SU-DHL-6 (cell line): ENCODE results near the gene SLC2A1.

Experiments used
- H2AFZ ChIP-seq: fragments of 200-600 bp; sonication (generic); 2 replicates; pipeline ENCODE4 v1.6.1; 2014; ENCODE audit warnings: low read depth, mild to moderate bottlenecking, moderate library complexity, mixed read lengths, antibody characterized with exemption, low read length; ENCODE audit not compliant: severe bottlenecking
- H3F3A ChIP-seq: fragments of 200-600 bp; shearing (Covaris generic); 2 replicates; pipeline ENCODE4 v1.6.0; 2016; ENCODE audit warnings: antibody characterized with exemption, mild to moderate bottlenecking; ENCODE audit not compliant: insufficient read depth
- H3K27ac ChIP-seq: fragments of 200-600 bp; sonication (generic); 2 replicates; pipeline ENCODE4 v1.5.1; 2016; ENCODE audit warnings: low read depth, mild to moderate bottlenecking, low read length, moderate library complexity, mixed read lengths
- H3K27me3 ChIP-seq: fragments of 200-600 bp; sonication (generic), shearing (Covaris generic); 2 replicates; pipeline ENCODE4 v1.6.0; 2014; ENCODE audit warnings: mild to moderate bottlenecking, low read length
- H3K36me3 ChIP-seq: fragments of 200-600 bp; sonication (generic); 2 replicates; pipeline ENCODE4 v1.6.1; 2014; ENCODE audit warnings: mild to moderate bottlenecking, low read length, mixed read lengths
- H3K4me2 ChIP-seq: fragments of 300-600, 200-600 bp; shearing (Covaris generic), sonication (generic); 2 replicates; pipeline ENCODE4 v1.6.0; 2014; ENCODE audit warnings: low read length, low read depth, mild to moderate bottlenecking; ENCODE audit not compliant: poor library complexity, severe bottlenecking
- H3K4me3 ChIP-seq: fragments of 200-600 bp; sonication (generic); 2 replicates; pipeline ENCODE4 v1.5.1; 2014; ENCODE audit warnings: antibody characterized with exemption, low read length, mild to moderate bottlenecking, mixed read lengths; ENCODE audit not compliant: insufficient read depth, poor library complexity, severe bottlenecking
- H3K79me2 ChIP-seq: fragments of 200-600 bp; sonication (generic); 2 replicates; pipeline ENCODE4 v1.6.1; 2014; ENCODE audit warnings: mild to moderate bottlenecking, low read length, moderate library complexity; ENCODE audit not compliant: insufficient read depth
- H3K9ac ChIP-seq: fragments of 200-600 bp; sonication (generic); 2 replicates; pipeline ENCODE4 v1.7.0; 2014; ENCODE audit warnings: mild to moderate bottlenecking, low read length
- H3K9me2 ChIP-seq: fragments of 200-600 bp; sonication (generic); replicated peaks from 2 replicates; pipeline ENCODE4 v1.6.1; 2014; ENCODE audit warnings: low read length; ENCODE audit not compliant: insufficient read depth
- H3K9me3 ChIP-seq: fragments of 200-600 bp; sonication (generic); 2 replicates; pipeline ENCODE4 v1.6.1; 2014; ENCODE audit warnings: low read length, mixed read lengths; ENCODE audit not compliant: insufficient read depth
- H4K20me1 ChIP-seq: fragments of 200-600 bp; sonication (generic); 2 replicates; pipeline ENCODE4 v1.6.1; 2014; ENCODE audit warnings: low read depth, mild to moderate bottlenecking, antibody characterized with exemption, low read length, moderate library complexity, mixed read lengths
- CTCF ChIP-seq: fragments of 200-600 bp; sonication (generic); IDR thresholded peaks from one replicate; pipeline ENCODE4 v1.5.1; 2017; ENCODE audit warnings: antibody characterized with exemption, mild to moderate bottlenecking, low read length, moderate library complexity; ENCODE audit not compliant: insufficient read depth, poor library complexity, severe bottlenecking
- EZH2phosphoT487 ChIP-seq: fragments of 200-600 bp; sonication (generic), shearing (Covaris generic); conservative IDR thresholded peaks from 2 replicates; pipeline ENCODE4 v1.6.1; 2018; ENCODE audit warnings: mild to moderate bottlenecking, antibody characterized with exemption, low read length, moderate library complexity, mixed read lengths

SLC2A1 gene

GRCh38 chr1:42917241-42917495 is 41.5 kb downstream of the SLC2A1 start:
- H3K36me3 ChIP-seq: no peaks in the 10 kb centered on the region
- no peaks in the 10 kb centered on the region for H3K9me2 ChIP-seq
- no peak for TF ChIP-seq CTCF
- H3K79me2 ChIP-seq: no peaks in the 10 kb centered on the region
- H3F3A ChIP-seq: no peaks in the 10 kb centered on the region
- no peaks in the 10 kb centered on the region for H3K9me3 ChIP-seq
- H3K9ac ChIP-seq: no peak overlapping the region
- no peaks in the 10 kb centered on the region for H3K27me3 ChIP-seq
- H3K4me3 ChIP-seq: no peak overlapping the region
- no peak overlapping the region for H3K4me2 ChIP-seq
- no peaks in the 10 kb centered on the region for H4K20me1 ChIP-seq
- no peak overlapping the region for H3K27ac ChIP-seq
- H2AFZ ChIP-seq: no peak overlapping the region

GRCh38 chr1:42915456-42915855 is 43.2 kb downstream of the SLC2A1 start:
- no peak overlapping the region for H3K4me3 ChIP-seq
- H3K27me3 ChIP-seq: no peaks in the 10 kb centered on the region
- no peaks in the 10 kb centered on the region for H3K36me3 ChIP-seq
- no peak overlapping the region for H3K27ac ChIP-seq
- H3K9ac ChIP-seq: no peak overlapping the region
- H3K9me2 ChIP-seq: no peaks in the 10 kb centered on the region
- H3K4me2 ChIP-seq: no peak overlapping the region
- no peaks in the 10 kb centered on the region for H4K20me1 ChIP-seq
- H3K79me2 ChIP-seq: no peaks in the 10 kb centered on the region
- H2AFZ ChIP-seq: no peak overlapping the region
- H3K9me3 ChIP-seq: no peaks in the 10 kb centered on the region
- H3F3A ChIP-seq: no peaks in the 10 kb centered on the region
- TF ChIP-seq CTCF: no peak
- no peak for TF ChIP-seq EZH2phosphoT487

- Histone ChIP-seq H3K4me3 (no peak overlapping the region), H3K36me3 (no peaks in the 10 kb centered on the region), H3K4me2 (no peak overlapping the region), H3K27ac (no peak overlapping the region), H3K9ac (no peak overlapping the region), H3K27me3 (no peaks in the 10 kb centered on the region), H2AFZ (no peak overlapping the region), H3K79me2 (no peaks in the 10 kb centered on the region), H3K9me2 (no peaks in the 10 kb centered on the region), H3K9me3 (no peaks in the 10 kb centered on the region), H4K20me1 (no peaks in the 10 kb centered on the region), H3F3A (no peaks in the 10 kb centered on the region)
- TF ChIP-seq CTCF (no peak), EZH2phosphoT487 (no peak)
Observed at GRCh38 chr1:42914092-42914627, 44.5 kb downstream of the SLC2A1 start.
